NB4 (cell line): ENCODE data around the gene ADGRA1.
A peak's percentile ranks its signal among the peaks of the same experiment; 100 is the strongest.
"Not testable (repeated sequence)": the region's sequence is repeated elsewhere in the genome, so short reads cannot be mapped to it uniquely, and the experiment has no call there.

Experiments
- DNase-seq: peaks from one replicate; pipeline ENCODE4 v3.0.0; 2010; ENCODE audit warnings: low read depth
- H3K4me3 ChIP-seq: one replicate; pipeline ENCODE4 v1.5.1; 2011; ENCODE audit warnings: mild to moderate bottlenecking, low read depth, low read length, moderate library complexity
- CTCF ChIP-seq: IDR thresholded peaks from one replicate; pipeline ENCODE4 v1.5.1; 2012; ENCODE audit warnings: low read depth, low read length
- MAX ChIP-seq: IDR thresholded peaks from 2 replicates; pipeline ENCODE4 v1.6.1; 2011; ENCODE audit warnings: low read depth, low read length
- MYC ChIP-seq: IDR thresholded peaks from 2 replicates; pipeline ENCODE4 v1.6.1; 2011; ENCODE audit warnings: low read depth, low read length
- POLR2A ChIP-seq: IDR thresholded peaks from 2 replicates; pipeline ENCODE4 v1.6.1; 2011; ENCODE audit warnings: mild to moderate bottlenecking; ENCODE audit not compliant: insufficient read length; ENCODE audit errors: extremely low read depth

Gene ADGRA1

GRCh38 chr10:133109711-133110110 is 22.0 kb downstream of the ADGRA1 start:
- H3K4me3 ChIP-seq: no peak overlapping the region
- no peak for DNase-seq
- no peak for TF ChIP-seq MAX
- TF ChIP-seq CTCF: no peak
- no peak for TF ChIP-seq POLR2A
- TF ChIP-seq MYC: no peak

- DNase-seq: no peak
- TF ChIP-seq POLR2A (no peak), MAX (no peak), MYC (no peak), CTCF (no peak)
- H3K4me3 ChIP-seq: no peak overlapping the region
Measured at GRCh38 chr10:133110133-133110532, 22.4 kb downstream of the ADGRA1 start.

GRCh38 chr10:133110609-133111275 is 23.0 kb downstream of the ADGRA1 start:
- no peak overlapping the region for H3K4me3 ChIP-seq
- TF ChIP-seq MAX (no peak), MYC (no peak), POLR2A (no peak), CTCF (no peak)
- DNase-seq: no peak

GRCh38 chr10:133111640-133112039 is 23.9 kb downstream of the ADGRA1 start:
- not testable (repeated sequence) for H3K4me3 ChIP-seq
- peak; percentile 31 for DNase-seq

- no peak for DNase-seq
- no peak overlapping the region for H3K4me3 ChIP-seq
- TF ChIP-seq POLR2A: no peak
- no peak for TF ChIP-seq MAX
- no peak for TF ChIP-seq CTCF
- TF ChIP-seq MYC: no peak
Measured at GRCh38 chr10:133113146-133113830, 25.6 kb downstream of the ADGRA1 start.

GRCh38 chr10:133113847-133114246 is 26.1 kb downstream of the ADGRA1 start:
- no peak overlapping the region for H3K4me3 ChIP-seq
- TF ChIP-seq MYC (no peak), MAX (no peak), CTCF (no peak), POLR2A (no peak)

More at GRCh38 chr10:133113847-133114246, 26.1 kb downstream of the ADGRA1 start:
- no peak for DNase-seq
